HepG2 (cell line): ENCODE results near the gene APPBP2.

Experiments used
- FOXM1 ChIP-seq: sonication (generic); formaldehyde crosslinking; IDR thresholded peaks from 2 replicates; pipeline ENCODE4 v1.5.0; 2020; ENCODE audit warnings: missing genetic modification reagents
- MTF1 ChIP-seq: sonication (generic); formaldehyde crosslinking; IDR thresholded peaks from 2 replicates; pipeline ENCODE4 v1.5.0; 2020; ENCODE audit warnings: missing genetic modification reagents
- MYNN ChIP-seq: sonication (generic); formaldehyde crosslinking; IDR thresholded peaks from 2 replicates; pipeline ENCODE4 v1.4.0; 2020; ENCODE audit warnings: mild to moderate bottlenecking, low read depth, missing genetic modification reagents
- POLR2AphosphoS5 ChIP-seq: IDR thresholded peaks from 2 replicates; pipeline ENCODE4 v1.6.1; 2012; ENCODE audit warnings: low read depth, low read length
- ZNF780A ChIP-seq: sonication (generic); formaldehyde crosslinking; IDR thresholded peaks from 2 replicates; pipeline ENCODE4 v1.8.0; 2022; ENCODE audit warnings: mild to moderate bottlenecking, missing genetic modification reagents, moderate library complexity
- ZSCAN20 ChIP-seq: sonication (generic); formaldehyde crosslinking; IDR thresholded peaks from 2 replicates; pipeline ENCODE4 v1.4.0; 2020; ENCODE audit warnings: missing genetic modification reagents, mild to moderate bottlenecking, borderline replicate concordance

DNA sequence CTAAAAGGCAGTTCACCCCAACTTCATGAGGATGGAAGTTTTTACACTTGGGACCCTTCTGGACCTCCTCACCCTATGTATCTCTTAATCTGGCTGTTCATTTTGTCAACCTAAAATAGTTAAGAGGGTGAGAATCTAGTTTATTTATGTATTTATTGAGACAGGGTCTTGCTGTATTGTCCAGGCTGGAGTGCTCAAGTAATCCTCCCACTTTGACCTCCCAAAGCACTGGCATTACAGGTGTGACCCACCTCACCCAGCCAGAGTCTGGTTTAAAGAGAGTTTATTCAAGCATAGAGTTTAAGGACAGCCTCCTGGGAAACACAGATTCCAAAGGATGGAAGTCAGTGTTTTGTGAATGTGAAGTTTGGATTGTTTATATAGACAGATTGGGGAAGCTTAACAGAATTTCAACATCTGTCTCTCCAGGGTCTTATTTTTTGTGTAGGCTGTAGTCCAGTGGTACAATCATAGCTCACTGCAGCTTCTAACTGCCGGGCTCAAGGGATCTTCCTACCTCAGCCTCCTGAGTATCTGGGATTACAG lies 8.0 kb upstream of the APPBP2 start:
- TF ChIP-seq FOXM1 (CRISPR knock-in tag) (no peak), POLR2AphosphoS5 (no peak), ZSCAN20 (CRISPR knock-in tag) (no peak), MYNN (CRISPR knock-in tag) (no peak), ZNF780A (CRISPR knock-in tag) (no peak), MTF1 (CRISPR knock-in tag) (no peak)
